Brain microvascular endothelial cell (primary cell): ENCODE data around the gene SLC7A7.
"Not testable (repeated sequence)": the region's sequence is repeated elsewhere in the genome, so short reads cannot be mapped to it uniquely, and the experiment has no call there.

Experiments
- DNase-seq: peaks from one replicate; pipeline ENCODE4 v3.0.0-alpha.2; 2020
- H3K27ac ChIP-seq: fragments of 250-450 bp; sonication (Bioruptor Pico); 2 replicates; pipeline ENCODE4 v1.5.1; 2020; ENCODE audit warnings: mild to moderate bottlenecking, moderate library complexity
- H3K27me3 ChIP-seq: fragments of 250-450 bp; sonication (Bioruptor Pico); replicated peaks from 2 replicates; pipeline ENCODE4 v1.5.1; 2020; ENCODE audit warnings: mild to moderate bottlenecking
- H3K36me3 ChIP-seq: fragments of 250-450 bp; sonication (Bioruptor Pico); replicated peaks from 2 replicates; pipeline ENCODE4 v1.5.1; 2020; ENCODE audit warnings: mild to moderate bottlenecking
- H3K4me3 ChIP-seq: 2 replicates; pipeline ENCODE4 v1.5.1; 2011; ENCODE audit warnings: low read depth, mild to moderate bottlenecking, control low read depth, low read length, moderate library complexity
- in situ Hi-C: cut with HindIII; loops from 2 replicates; pipeline ENCODE4 v1.10.0; 2017; ENCODE audit warnings: low sequenced_read_pairs, low pct_ligation_motif_present
- TF ChIP-seq, protein P1 (sequence below): IDR thresholded peaks from 2 replicates; pipeline ENCODE4 v1.5.1; 2011; ENCODE audit warnings: low read depth, mild to moderate bottlenecking, moderate library complexity, low read length, control low read depth, inconsistent platforms; ENCODE audit errors: missing control alignments

The SLC7A7 gene

DNA sequence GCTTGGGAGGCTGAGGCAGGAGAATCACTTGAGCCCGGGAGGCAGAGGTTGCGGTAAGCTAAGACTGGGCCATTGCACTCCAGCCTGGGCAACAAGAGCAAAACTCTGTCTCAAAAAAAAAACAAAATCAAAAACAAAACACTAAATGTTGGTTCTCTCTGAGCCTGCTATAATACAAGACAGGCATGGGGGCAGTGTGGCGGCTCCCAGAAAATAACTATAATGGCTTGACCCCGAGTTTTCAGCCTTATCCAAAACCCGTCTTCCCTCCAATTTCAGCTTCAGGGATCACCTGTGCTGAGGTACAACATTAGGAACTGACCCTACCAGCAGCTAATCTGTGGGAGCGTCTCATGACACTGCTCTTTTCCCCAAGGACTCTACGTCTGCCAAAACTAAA lies 862 bp downstream of the SLC7A7 start:
- Histone ChIP-seq H3K27ac (no peak overlapping the region), H3K4me3 (no peak overlapping the region), H3K36me3 (no peaks in the 10 kb centered on the region), H3K27me3 (no peaks in the 10 kb centered on the region)
- no peak for DNase-seq
- in situ Hi-C loops = no loop called here
- TF ChIP-seq, protein P1, sequence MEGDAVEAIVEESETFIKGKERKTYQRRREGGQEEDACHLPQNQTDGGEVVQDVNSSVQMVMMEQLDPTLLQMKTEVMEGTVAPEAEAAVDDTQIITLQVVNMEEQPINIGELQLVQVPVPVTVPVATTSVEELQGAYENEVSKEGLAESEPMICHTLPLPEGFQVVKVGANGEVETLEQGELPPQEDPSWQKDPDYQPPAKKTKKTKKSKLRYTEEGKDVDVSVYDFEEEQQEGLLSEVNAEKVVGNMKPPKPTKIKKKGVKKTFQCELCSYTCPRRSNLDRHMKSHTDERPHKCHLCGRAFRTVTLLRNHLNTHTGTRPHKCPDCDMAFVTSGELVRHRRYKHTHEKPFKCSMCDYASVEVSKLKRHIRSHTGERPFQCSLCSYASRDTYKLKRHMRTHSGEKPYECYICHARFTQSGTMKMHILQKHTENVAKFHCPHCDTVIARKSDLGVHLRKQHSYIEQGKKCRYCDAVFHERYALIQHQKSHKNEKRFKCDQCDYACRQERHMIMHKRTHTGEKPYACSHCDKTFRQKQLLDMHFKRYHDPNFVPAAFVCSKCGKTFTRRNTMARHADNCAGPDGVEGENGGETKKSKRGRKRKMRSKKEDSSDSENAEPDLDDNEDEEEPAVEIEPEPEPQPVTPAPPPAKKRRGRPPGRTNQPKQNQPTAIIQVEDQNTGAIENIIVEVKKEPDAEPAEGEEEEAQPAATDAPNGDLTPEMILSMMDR = no peak

DNA sequence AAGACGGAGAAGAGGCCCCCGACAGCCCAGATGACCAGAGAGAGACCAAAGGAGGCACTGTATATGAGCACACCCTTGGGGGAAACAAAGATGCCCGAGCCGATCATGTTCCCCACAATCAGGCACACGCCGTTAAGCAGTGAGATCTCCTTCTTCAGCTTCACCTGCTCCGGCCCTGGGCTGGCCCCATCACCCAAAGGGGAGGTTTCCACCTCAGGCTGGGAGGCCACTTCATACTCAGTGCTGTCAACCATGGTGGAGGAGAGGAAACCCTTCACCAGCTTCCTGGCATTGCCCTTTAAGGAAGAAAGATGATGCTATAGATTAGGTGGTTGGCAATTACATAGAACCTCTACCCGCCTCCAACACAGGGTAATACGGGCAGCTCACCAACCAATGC lies 2.1 kb downstream of the SLC7A7 start:
- no peak overlapping the region for H3K4me3 ChIP-seq
- H3K36me3 ChIP-seq = no peaks in the 10 kb centered on the region
- in situ Hi-C loops = no loop called here
- TF ChIP-seq, protein P1 = no peak
- no peak for DNase-seq
- no peaks in the 10 kb centered on the region for H3K27me3 ChIP-seq
- H3K27ac ChIP-seq = no peak overlapping the region

DNA sequence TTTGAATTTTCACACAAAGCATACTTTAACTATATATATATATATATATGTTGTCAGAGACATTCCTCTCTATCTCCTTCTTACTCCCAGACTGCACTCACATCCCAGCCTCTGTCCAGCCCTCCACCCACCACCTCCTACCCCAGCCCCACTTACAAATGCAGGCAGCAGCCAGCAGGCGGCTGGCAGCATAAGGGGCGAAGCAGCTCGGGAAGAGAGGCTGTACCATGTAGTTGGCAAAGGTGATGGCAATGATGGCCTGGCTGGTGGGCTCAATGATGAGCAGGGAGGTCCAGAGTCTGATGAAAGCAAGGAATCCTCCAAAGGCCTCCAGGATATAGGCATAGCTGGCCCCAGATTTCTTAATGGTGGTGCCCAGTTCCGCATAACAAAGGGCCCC lies 2.5 kb downstream of the SLC7A7 start:
- in situ Hi-C loops = no loop called here
- TF ChIP-seq, protein P1 = peak; percentile 32
- Histone ChIP-seq H3K27me3 (no peaks in the 10 kb centered on the region), H3K36me3 (no peaks in the 10 kb centered on the region), H3K4me3 (no peak overlapping the region), H3K27ac (no peak overlapping the region)
- no peak for DNase-seq

DNA sequence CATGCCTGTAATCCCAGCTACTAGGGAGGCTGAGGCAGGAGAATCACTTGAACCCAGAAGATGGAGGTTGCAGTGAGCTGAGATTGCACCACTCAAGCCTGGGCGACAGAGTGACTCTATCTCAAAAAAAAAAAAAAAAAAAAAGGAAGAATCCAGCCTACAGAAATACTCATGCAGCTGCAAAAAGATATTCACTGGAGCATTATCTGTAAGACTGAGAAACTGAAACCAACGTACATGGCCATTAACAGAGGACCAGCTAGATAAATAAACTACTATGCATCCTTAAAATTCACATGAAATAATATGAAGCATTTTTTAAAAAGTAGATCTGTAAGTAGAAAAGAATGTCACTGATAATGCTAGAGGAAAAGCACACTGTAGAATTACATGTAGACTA lies 3.5 kb downstream of the SLC7A7 start:
- H3K4me3 ChIP-seq = no peak overlapping the region
- H3K27ac ChIP-seq = no peak overlapping the region
- H3K36me3 ChIP-seq = no peaks in the 10 kb centered on the region
- DNase-seq = no peak
- no peaks in the 10 kb centered on the region for H3K27me3 ChIP-seq
- TF ChIP-seq, protein P1 = no peak
- in situ Hi-C loops = no loop called here

DNA sequence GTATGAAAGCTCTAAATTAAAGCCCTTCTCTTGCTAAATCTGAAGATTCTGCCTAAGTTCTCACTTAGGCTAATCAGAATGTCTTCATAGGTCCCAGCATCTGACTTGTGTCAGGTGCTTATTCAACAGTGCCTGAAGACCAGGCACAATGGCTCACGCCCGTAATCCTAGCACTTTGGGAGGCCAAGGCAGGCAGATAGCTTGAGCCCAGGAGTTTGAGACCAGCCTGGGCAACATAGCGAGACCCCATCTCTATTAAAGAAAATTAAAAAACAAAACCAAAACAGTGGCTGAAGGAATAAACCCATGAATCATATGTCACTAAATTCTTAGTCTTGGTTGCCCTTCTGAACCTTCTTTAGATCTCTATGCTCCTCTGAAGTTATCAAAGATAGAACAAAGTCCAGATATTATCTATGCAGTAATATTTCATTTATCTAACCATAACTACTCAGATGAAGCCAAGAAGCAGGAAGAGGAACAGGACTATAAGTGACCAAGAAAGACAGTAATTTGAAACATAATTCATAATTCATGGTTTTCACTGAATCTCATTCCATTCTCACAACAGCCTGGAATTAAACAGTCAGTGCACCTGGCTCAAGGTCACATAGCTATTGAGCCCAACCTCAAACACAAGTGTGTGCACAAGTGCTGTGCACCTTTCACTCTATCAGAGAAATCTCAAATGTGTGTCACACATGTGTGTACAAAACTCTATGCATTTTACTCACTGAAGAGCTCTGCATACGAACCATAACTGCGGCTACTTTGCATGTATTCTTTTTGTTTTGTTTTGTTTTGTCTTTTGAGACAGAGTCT lies 6.6 kb downstream of the SLC7A7 start:
- Histone ChIP-seq H3K27me3 (no peaks in the 10 kb centered on the region), H3K36me3 (no peaks in the 10 kb centered on the region), H3K4me3 (no peak overlapping the region), H3K27ac (no peak overlapping the region)
- no peak for DNase-seq
- TF ChIP-seq, protein P1 = no peak
- in situ Hi-C loops = no loop called here

DNA sequence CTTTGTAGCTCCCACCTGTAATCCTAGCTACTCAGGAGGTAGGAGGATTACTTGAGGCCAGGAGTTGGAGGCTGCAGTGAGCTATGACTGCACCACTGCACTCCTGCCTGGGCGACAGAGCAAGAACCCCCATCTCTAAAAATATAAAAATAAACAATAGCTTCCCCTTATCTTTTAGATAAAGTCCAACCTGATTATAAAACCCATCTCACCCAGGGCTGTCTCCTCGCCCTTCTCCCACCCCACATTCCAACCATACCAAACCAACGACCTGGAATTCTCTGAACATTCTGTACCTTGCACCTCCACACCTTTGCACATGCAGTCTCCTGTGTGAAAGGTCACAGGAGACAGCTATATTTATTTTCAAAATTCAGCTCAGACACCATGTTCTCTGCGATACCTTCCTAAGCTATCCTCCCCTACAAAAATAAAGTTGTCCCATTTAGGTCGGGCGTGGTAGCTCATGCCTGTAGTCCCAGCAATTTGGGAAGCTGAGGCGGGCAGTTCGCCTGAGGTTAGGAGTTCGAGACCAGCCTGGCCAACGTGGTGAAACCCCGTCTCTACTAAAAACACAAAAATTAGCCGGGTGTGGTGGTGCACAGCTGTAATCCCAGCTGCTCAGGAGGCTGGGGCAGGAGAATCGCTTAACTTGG lies 7.7 kb downstream of the SLC7A7 start:
- no peak overlapping the region for H3K4me3 ChIP-seq
- DNase-seq = no peak
- no peaks in the 10 kb centered on the region for H3K27me3 ChIP-seq
- TF ChIP-seq, protein P1 = no peak
- in situ Hi-C loops = no loop called here
- H3K36me3 ChIP-seq = no peaks in the 10 kb centered on the region
- H3K27ac ChIP-seq = no peak overlapping the region

DNA sequence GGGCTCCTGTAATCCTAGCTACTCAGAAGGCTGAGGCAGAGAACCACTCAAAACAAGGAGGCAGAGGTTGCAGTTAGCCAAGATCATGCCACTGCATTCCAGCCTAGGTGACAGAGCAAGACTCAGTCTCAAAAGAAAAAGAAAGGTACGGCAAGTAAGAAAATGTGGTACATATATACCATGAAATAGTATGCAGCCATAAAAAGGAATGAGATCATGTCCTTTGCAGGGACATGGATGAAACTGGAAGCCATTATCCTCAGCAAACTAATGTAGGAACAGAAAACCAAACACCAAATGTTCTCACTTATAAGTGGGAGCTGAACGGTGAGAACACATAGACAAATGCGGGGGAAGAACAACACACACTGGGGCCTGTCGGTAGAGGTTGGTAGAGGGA lies 10.0 kb downstream of the SLC7A7 start:
- DNase-seq, H3K36me3 ChIP-seq, in situ Hi-C loops, H3K27me3 ChIP-seq, H3K4me3 ChIP-seq, H3K27ac ChIP-seq: not testable (repeated sequence)
